Brain microvascular endothelial cell (primary cell): ENCODE measurements around the gene MYT1.
"Not testable (repeated sequence)": the region's sequence is repeated elsewhere in the genome, so short reads cannot be mapped to it uniquely, and the experiment has no call there.

Source experiments
- DNase-seq: peaks from one replicate; pipeline ENCODE4 v3.0.0-alpha.2; 2020
- H3K27ac ChIP-seq: fragments of 250-450 bp; sonication (Bioruptor Pico); 2 replicates; pipeline ENCODE4 v1.5.1; 2020; ENCODE audit warnings: mild to moderate bottlenecking, moderate library complexity
- H3K27me3 ChIP-seq: fragments of 250-450 bp; sonication (Bioruptor Pico); replicated peaks from 2 replicates; pipeline ENCODE4 v1.5.1; 2020; ENCODE audit warnings: mild to moderate bottlenecking
- H3K36me3 ChIP-seq: fragments of 250-450 bp; sonication (Bioruptor Pico); replicated peaks from 2 replicates; pipeline ENCODE4 v1.5.1; 2020; ENCODE audit warnings: mild to moderate bottlenecking
- H3K4me3 ChIP-seq: 2 replicates; pipeline ENCODE4 v1.5.1; 2011; ENCODE audit warnings: low read depth, mild to moderate bottlenecking, control low read depth, low read length, moderate library complexity
- CTCF ChIP-seq: IDR thresholded peaks from 2 replicates; pipeline ENCODE4 v1.5.1; 2011; ENCODE audit warnings: low read depth, mild to moderate bottlenecking, moderate library complexity, low read length, control low read depth, inconsistent platforms; ENCODE audit errors: missing control alignments
- in situ Hi-C: cut with HindIII; loops from 2 replicates; pipeline ENCODE4 v1.10.0; 2017; ENCODE audit warnings: low sequenced_read_pairs, low pct_ligation_motif_present

The MYT1 gene

GRCh38 chr20:64171211-64171610 lies 7.0 kb downstream of the MYT1 start:
- Histone ChIP-seq H3K36me3 (no peaks in the 10 kb centered on the region), H3K4me3 (no peak overlapping the region), H3K27me3 (no peaks in the 10 kb centered on the region), H3K27ac (no peak overlapping the region)
- DNase-seq, result no peak
- TF ChIP-seq CTCF, result no peak
- in situ Hi-C loops, result no loop called here

- peaks cover 3% of the 10 kb centered on the region for H3K27me3 ChIP-seq
- in situ Hi-C loops, result no loop called here
- no peak for DNase-seq
- TF ChIP-seq CTCF, result no peak
- no peak overlapping the region for H3K27ac ChIP-seq
- no peaks in the 10 kb centered on the region for H3K36me3 ChIP-seq
- no peak overlapping the region for H3K4me3 ChIP-seq
These were observed 8.9 kb downstream of the MYT1 start for GRCh38 chr20:64173116-64173515.

GRCh38 chr20:64176551-64176950 lies 12.3 kb downstream of the MYT1 start:
- Histone ChIP-seq H3K27me3 (peaks cover 3% of the 10 kb centered on the region), H3K4me3 (no peak overlapping the region), H3K36me3 (no peaks in the 10 kb centered on the region), H3K27ac (no peak overlapping the region)
- in situ Hi-C loops, result no loop called here
- DNase-seq, result no peak
- no peak for TF ChIP-seq CTCF

GRCh38 chr20:64176971-64177370 lies 12.7 kb downstream of the MYT1 start:
- Histone ChIP-seq H3K4me3 (no peak overlapping the region), H3K27me3 (peaks cover 3% of the 10 kb centered on the region), H3K27ac (no peak overlapping the region), H3K36me3 (no peaks in the 10 kb centered on the region)
- no peak for DNase-seq
- in situ Hi-C loops, result no loop called here
- TF ChIP-seq CTCF, result no peak

GRCh38 chr20:64177384-64177783 lies 13.1 kb downstream of the MYT1 start:
- Histone ChIP-seq H3K27me3 (peaks cover 3% of the 10 kb centered on the region), H3K36me3 (no peaks in the 10 kb centered on the region), H3K4me3 (no peak overlapping the region), H3K27ac (no peak overlapping the region)
- in situ Hi-C loops, result no loop called here
- DNase-seq, result no peak
- no peak for TF ChIP-seq CTCF

- H3K27ac ChIP-seq, result no peak overlapping the region
- DNase-seq, result no peak
- in situ Hi-C loops, result no loop called here
These were observed 13.5 kb downstream of the MYT1 start for GRCh38 chr20:64177787-64178186.

GRCh38 chr20:64178925-64179324 lies 14.7 kb downstream of the MYT1 start:
- DNase-seq, in situ Hi-C loops, H3K27me3 ChIP-seq, H3K36me3 ChIP-seq, H3K4me3 ChIP-seq, H3K27ac ChIP-seq: not testable (repeated sequence)

More at GRCh38 chr20:64177787-64178186, 13.5 kb downstream of the MYT1 start:
- TF ChIP-seq CTCF, result no peak
- H3K27me3 ChIP-seq, result peaks cover 3% of the 10 kb centered on the region
- no peaks in the 10 kb centered on the region for H3K36me3 ChIP-seq
- H3K4me3 ChIP-seq, result no peak overlapping the region
